Measurements from ENCODE around the gene SOD1.
A peak's percentile ranks its signal among the peaks of the same experiment; 100 is the strongest.
"Not testable (repeated sequence)": the region's sequence is repeated elsewhere in the genome, so short reads cannot be mapped to it uniquely, and the experiment has no call there.

SOD1 gene

GRCh38 chr21:31656199-31657095, 3.0 kb upstream of the SOD1 start:
- DNase-seq, result no peak

GRCh38 chr21:31658053-31658452, 1.4 kb upstream of the SOD1 start:
- no peak for DNase-seq

GRCh38 chr21:31659286-31659535, 282 bp upstream of the SOD1 start:
- DNase-seq, result no peak

- no peak for DNase-seq
Measured at GRCh38 chr21:31660259-31660565, 719 bp downstream of the SOD1 start.

GRCh38 chr21:31660591-31660990, 1.1 kb downstream of the SOD1 start:
- DNase-seq, result peak; percentile 12

- no peak for DNase-seq
Measured at GRCh38 chr21:31663584-31664249, 4.2 kb downstream of the SOD1 start.

GRCh38 chr21:31665397-31665796, 5.9 kb downstream of the SOD1 start:
- peak; percentile 31 for DNase-seq

GRCh38 chr21:31665869-31666268, 6.4 kb downstream of the SOD1 start:
- not testable (repeated sequence) for DNase-seq

GRCh38 chr21:31666445-31667010, 7.0 kb downstream of the SOD1 start:
- no peak for DNase-seq

- DNase-seq, result no peak
Measured at GRCh38 chr21:31667132-31667531, 7.6 kb downstream of the SOD1 start.

- DNase-seq, result no peak
Measured at GRCh38 chr21:31667639-31668038, 8.1 kb downstream of the SOD1 start.

GRCh38 chr21:31668651-31669491, 9.4 kb downstream of the SOD1 start:
- no peak for DNase-seq

GRCh38 chr21:31670070-31670469, 10.6 kb downstream of the SOD1 start:
- DNase-seq, result no peak

- no peak for DNase-seq
Measured at GRCh38 chr21:31671146-31671716, 11.7 kb downstream of the SOD1 start.

GRCh38 chr21:31671931-31672330, 12.4 kb downstream of the SOD1 start:
- DNase-seq, result no peak

GRCh38 chr21:31673321-31673912, 13.9 kb downstream of the SOD1 start:
- no peak for DNase-seq

- DNase-seq, result no peak
Measured at GRCh38 chr21:31675318-31675717, 15.8 kb downstream of the SOD1 start.

- DNase-seq, result no peak
Measured at GRCh38 chr21:31675960-31676359, 16.5 kb downstream of the SOD1 start.

GRCh38 chr21:31677047-31677446, 17.6 kb downstream of the SOD1 start:
- no peak for DNase-seq

GRCh38 chr21:31678478-31678877, 19.0 kb downstream of the SOD1 start:
- DNase-seq, result no peak

GRCh38 chr21:31682620-31683019, 23.1 kb downstream of the SOD1 start:
- no peak for DNase-seq

- no peak for DNase-seq
Measured at GRCh38 chr21:31683029-31683428, 23.5 kb downstream of the SOD1 start.

- no peak for DNase-seq
Measured at GRCh38 chr21:31684918-31685317, 25.4 kb downstream of the SOD1 start.
